H1 (cell line): ENCODE results near the gene PIP4K2C. TPM values are rescaled to one million over a fixed set of nuclear protein-coding genes. Genes with fewer than 3 reads are reported as not detected.

Experiments used
- CREB1 ChIP-seq: IDR thresholded peaks from 2 replicates; pipeline ENCODE4 v1.6.1; 2012; ENCODE audit warnings: inconsistent platforms
- KDM4A ChIP-seq: IDR thresholded peaks from one replicate; pipeline ENCODE4 v1.7.1; 2012; ENCODE audit warnings: low read depth, mild to moderate bottlenecking, moderate library complexity, low read length, inconsistent platforms; ENCODE audit not compliant: severe bottlenecking
- KDM5A ChIP-seq: fragments of 200-600 bp; IDR thresholded peaks from 2 replicates; pipeline ENCODE4 v1.7.1; 2012; ENCODE audit warnings: mild to moderate bottlenecking, low read length, inconsistent platforms, mixed read lengths
- MAFK ChIP-seq: IDR thresholded peaks from 2 replicates; pipeline ENCODE4 v1.6.1; 2012; ENCODE audit warnings: low read depth, mild to moderate bottlenecking, improper control_type of control experiment, low read length
- RNF2 ChIP-seq: fragments of 200-900, 300-1000 bp; sonication (generic); IDR thresholded peaks from 2 replicates; pipeline ENCODE4 v1.7.1; 2016; ENCODE audit warnings: borderline replicate concordance, low read depth, mild to moderate bottlenecking, antibody characterized with exemption, low read length; ENCODE audit not compliant: poor library complexity, severe bottlenecking; ENCODE audit errors: missing control alignments
- SAP30 ChIP-seq: fragments of 300-600 bp; sonication (generic); IDR thresholded peaks from 2 replicates; pipeline ENCODE4 v1.7.1; 2012; ENCODE audit warnings: low read length, moderate library complexity, mild to moderate bottlenecking, inconsistent platforms; ENCODE audit not compliant: insufficient read depth, insufficient replicate concordance
- SIN3A ChIP-seq, 2 experiments: IDR thresholded peaks in 1 of 2; conservative IDR thresholded peaks in 1 of 2; 2 replicates each; pipeline ENCODE4 v1.6.1; 2011 to 2012; ENCODE audit warnings: low read length in 2 of 2, improper control_type of control experiment in 1 of 2, low read depth in 1 of 2, mild to moderate bottlenecking in 1 of 2
- SP4 ChIP-seq: IDR thresholded peaks from 2 replicates; pipeline ENCODE4 v1.6.1; 2012; ENCODE audit warnings: low read length, inconsistent platforms
- TAF7 ChIP-seq: optimal IDR thresholded peaks from 2 replicates; pipeline ENCODE3; 2011; ENCODE audit warnings: low read depth, mild to moderate bottlenecking, inconsistent platforms, low read length, moderate library complexity, borderline replicate concordance
- polyA plus RNA-seq, 7 experiments: library from polyadenylated mRNA; depleted of rRNA in 3 of 7; stranded (reverse) in 5 of 7; unstranded in 2 of 7; fragments of >200 nt in 5 of 7; fragments of 200-250 nt in 2 of 7; gene quantifications; 1 replicate in 5 of 7; 2 replicates in 1 of 7; 4 replicates in 1 of 7; pipeline versions ENCODE4 v1.2.1 to v1.2.3, GENCODE V29; 2011 to 2013; ENCODE audit warnings: missing spikeins in 2 of 7, mixed read lengths in 2 of 7
- total RNA-seq: library from RNA; stranded (reverse); fragmentation: NEBNext Ultra II Directional; extraction: Animal tissue kit (Norgen Biotek cat#: 25700); gene quantifications from 2 replicates; pipeline ENCODE4 v1.2.1, GENCODE V29; 2021
- TF ChIP-seq, protein P1 (sequence below), 3 experiments: IDR thresholded peaks; 1 replicate in 2 of 3; 2 replicates in 1 of 3; pipeline versions ENCODE4 v1.5.1 to v1.6.1; 2011; ENCODE audit warnings: low read length in 3 of 3, mild to moderate bottlenecking in 3 of 3, inconsistent platforms in 2 of 3, low read depth in 1 of 3, moderate library complexity in 1 of 3; ENCODE audit not compliant: insufficient read depth in 1 of 3; ENCODE audit errors: control extremely low read depth in 1 of 3

Gene PIP4K2C
- total and polyA plus RNA-seq, 2 of the 8 experiments (the other 6 are each of a cell fraction or from before 2014, with no cell fraction given) = 25.0 to 27.1 TPM

DNA sequence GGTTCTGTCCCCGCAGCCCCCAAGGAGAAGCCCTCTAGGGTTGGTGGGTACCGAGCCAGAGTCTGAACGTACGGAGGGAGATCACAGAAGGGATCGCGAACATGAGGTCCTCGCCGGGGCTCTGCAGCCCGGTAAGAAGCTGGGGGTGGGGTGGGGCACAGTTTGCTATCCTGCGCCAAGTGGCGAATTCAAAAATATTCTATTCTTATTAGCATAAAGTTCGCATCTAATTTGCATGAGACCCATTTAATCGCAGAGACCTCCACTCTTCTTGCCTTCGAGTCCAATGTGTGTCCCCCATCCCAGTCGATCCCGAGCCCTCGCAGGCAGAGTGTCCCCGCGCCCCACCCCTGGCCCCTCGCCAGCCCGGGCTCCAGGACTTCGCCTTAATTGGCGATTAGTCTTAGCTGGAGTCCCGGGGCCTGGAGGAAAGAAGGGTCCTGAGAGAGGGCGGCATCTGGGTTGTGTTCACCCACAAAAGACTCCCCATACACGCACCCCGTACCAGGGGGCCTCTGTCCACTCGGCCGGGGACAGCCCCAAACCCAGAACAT lies 19.6 kb downstream of the PIP4K2C start (continued):
- TF ChIP-seq, protein P1, sequence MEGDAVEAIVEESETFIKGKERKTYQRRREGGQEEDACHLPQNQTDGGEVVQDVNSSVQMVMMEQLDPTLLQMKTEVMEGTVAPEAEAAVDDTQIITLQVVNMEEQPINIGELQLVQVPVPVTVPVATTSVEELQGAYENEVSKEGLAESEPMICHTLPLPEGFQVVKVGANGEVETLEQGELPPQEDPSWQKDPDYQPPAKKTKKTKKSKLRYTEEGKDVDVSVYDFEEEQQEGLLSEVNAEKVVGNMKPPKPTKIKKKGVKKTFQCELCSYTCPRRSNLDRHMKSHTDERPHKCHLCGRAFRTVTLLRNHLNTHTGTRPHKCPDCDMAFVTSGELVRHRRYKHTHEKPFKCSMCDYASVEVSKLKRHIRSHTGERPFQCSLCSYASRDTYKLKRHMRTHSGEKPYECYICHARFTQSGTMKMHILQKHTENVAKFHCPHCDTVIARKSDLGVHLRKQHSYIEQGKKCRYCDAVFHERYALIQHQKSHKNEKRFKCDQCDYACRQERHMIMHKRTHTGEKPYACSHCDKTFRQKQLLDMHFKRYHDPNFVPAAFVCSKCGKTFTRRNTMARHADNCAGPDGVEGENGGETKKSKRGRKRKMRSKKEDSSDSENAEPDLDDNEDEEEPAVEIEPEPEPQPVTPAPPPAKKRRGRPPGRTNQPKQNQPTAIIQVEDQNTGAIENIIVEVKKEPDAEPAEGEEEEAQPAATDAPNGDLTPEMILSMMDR (IDR thresholded peaks at IDR 0.05; ENCODE audit: control extremely low read depth in 1 of 3, insufficient read depth in 1 of 3, low read depth in 1 of 3, low read length in 3 of 3) = no peak
- TF ChIP-seq MAFK = no peak
- no peak for TF ChIP-seq SIN3A (conservative IDR thresholded peaks at IDR 0.05 in 1 of 2, IDR thresholded peaks at IDR 0.05 in 1 of 2; ENCODE audit: low read depth in 1 of 2, low read length in 2 of 2)
- peak; percentile 5 for TF ChIP-seq SAP30
- TF ChIP-seq KDM4A = peak; percentile 71
- TF ChIP-seq SP4 = no peak
- no peak for TF ChIP-seq KDM5A
- no peak for TF ChIP-seq CREB1
- TF ChIP-seq TAF7 = no peak
- TF ChIP-seq RNF2 = no peak
- TF ChIP-seq, all 59 proteins: peak for 4
